HCT116 (cell line): Measurements from ENCODE around the gene RBBP9. TPM values are rescaled to one million over a fixed set of nuclear protein-coding genes. Genes with fewer than 3 reads are reported as not detected.
A peak's percentile ranks its signal among the peaks of the same experiment; 100 is the strongest.

ENCODE experiments used
- ATAC-seq: fragments of 200-7000 bp; cut with Tn5 transposase; 2 replicates; pipeline ENCODE4 v1.9.1; 2020; ENCODE audit warnings: mild to moderate bottlenecking, moderate library complexity
- BruUV-seq: library from RNA; stranded (reverse); fragments of 400-500 nt; replicated peaks from 2 replicates; lab custom pipeline; 2021; lab: Mats Ljungman, UMichigan
- CTCF ChIA-PET: fragments of 300-600 bp; sonication (Branson Sonifier 250); formaldehyde crosslinking; loops from one replicate; lab custom pipeline; 2021; ENCODE audit warnings: antibody characterized with exemption; lab: Charles Lee
- POLR2A ChIA-PET: fragments of 300-600, 350-600 bp; sonication (Branson Sonifier 250); formaldehyde crosslinking; loops from one replicate; lab custom pipeline; 2021; ENCODE audit warnings: antibody characterized with exemption; lab: Charles Lee
- RAD21 ChIA-PET, 2 experiments: fragments of 300-600 bp; sonication (Branson Sonifier 250); formaldehyde crosslinking; loops; one replicate each; lab custom pipeline; 2023; ENCODE audit warnings: low total read pairs in 2 of 2; ENCODE audit not compliant: uncharacterized antibody in 2 of 2, unreplicated experiment in 2 of 2, low non-redundant PET in 1 of 2; lab: Charles Lee
- DNase-seq: peaks from one replicate; pipeline ENCODE4 v3.0.0-alpha.2; 2010; ENCODE audit warnings: low read depth, low spot score
- H2AFZ ChIP-seq: fragments of 200-600 bp; shearing (Covaris generic), sonication (generic); 2 replicates; pipeline ENCODE4 v1.6.1; 2017; ENCODE audit warnings: low read depth, mixed run types, mixed read lengths, antibody characterized with exemption, low read length; ENCODE audit not compliant: poor library complexity, severe bottlenecking
- H3K27ac ChIP-seq: 2 replicates; pipeline ENCODE4 v1.5.1; 2012; ENCODE audit warnings: low read depth, low read length
- H3K27me3 ChIP-seq: fragments of 200-600 bp; sonication (generic); 2 replicates; pipeline ENCODE4 v1.6.1; 2016; ENCODE audit warnings: mixed run types, low read length, mixed read lengths; ENCODE audit not compliant: insufficient read depth
- H3K36me3 ChIP-seq, 2 experiments: fragments of 200-500 bp in 1 of 2; fragments of 200-600 bp in 1 of 2; sonication (Bioruptor generic) in 1 of 2; sonication (generic) in 1 of 2; 2 replicates each; pipeline versions ENCODE4 v1.5.1 to v1.6.1; 2014 to 2016; ENCODE audit warnings: low read length in 2 of 2, inconsistent platforms in 1 of 2, mixed read lengths in 1 of 2, mixed run types in 1 of 2; ENCODE audit not compliant: insufficient read depth in 2 of 2, control insufficient read depth in 1 of 2
- H3K4me1 ChIP-seq, 2 experiments: fragments of 200-600 bp in 1 of 2; sonication (generic) in 1 of 2; 2 replicates each; pipeline versions ENCODE4 v1.5.1 to v1.6.1; 2012 to 2017; ENCODE audit warnings: low read length in 2 of 2, inconsistent platforms in 1 of 2, mild to moderate bottlenecking in 1 of 2, mixed read lengths in 1 of 2, mixed run types in 1 of 2, moderate library complexity in 1 of 2; ENCODE audit not compliant: insufficient read depth in 2 of 2, control insufficient read depth in 1 of 2
- H3K4me2 ChIP-seq: fragments of 200-600 bp; sonication (generic); 2 replicates; pipeline ENCODE4 v1.6.1; 2017; ENCODE audit warnings: mixed run types, low read length, mixed read lengths
- H3K4me3 ChIP-seq, 2 experiments: fragments of 200-600 bp in 1 of 2; sonication (generic) in 1 of 2; replicated peaks in 1 of 2; 2 replicates each; pipeline ENCODE4 v1.5.1; 2011 to 2016; ENCODE audit warnings: low read length in 2 of 2, control low read depth in 1 of 2, low read depth in 1 of 2, mild to moderate bottlenecking in 1 of 2, mixed read lengths in 1 of 2, mixed run types in 1 of 2
- H3K79me2 ChIP-seq: fragments of 200-600 bp; sonication (generic); 2 replicates; pipeline ENCODE4 v1.6.1; 2017; ENCODE audit warnings: mild to moderate bottlenecking, mixed run types, low read length, moderate library complexity, mixed read lengths; ENCODE audit not compliant: insufficient read depth
- H3K9ac ChIP-seq: fragments of 200-600 bp; sonication (generic); 2 replicates; pipeline ENCODE4 v1.6.1; 2016; ENCODE audit warnings: low read length, mixed read lengths
- H3K9me2 ChIP-seq: fragments of 200-600 bp; sonication (generic), shearing (Covaris generic); 2 replicates; pipeline ENCODE4 v1.6.1; 2017; ENCODE audit warnings: mixed run types, mild to moderate bottlenecking, moderate library complexity; ENCODE audit not compliant: insufficient read depth
- H3K9me3 ChIP-seq, 2 experiments: fragments of 200-500 bp in 1 of 2; fragments of 200-600 bp in 1 of 2; sonication (Bioruptor generic) in 1 of 2; sonication (generic) in 1 of 2; 2 replicates each; pipeline ENCODE4 v1.6.1; 2014 to 2017; ENCODE audit warnings: low read length in 2 of 2, mixed read lengths in 2 of 2, inconsistent platforms in 1 of 2, low read depth in 1 of 2, mild to moderate bottlenecking in 1 of 2, mixed run types in 1 of 2, moderate library complexity in 1 of 2; ENCODE audit not compliant: control insufficient read depth in 1 of 2, insufficient read depth in 1 of 2
- H4K20me1 ChIP-seq: fragments of 200-600 bp; sonication (generic), shearing (Covaris generic); 2 replicates; pipeline ENCODE4 v1.6.1; 2017; ENCODE audit warnings: mixed run types, mild to moderate bottlenecking, moderate library complexity; ENCODE audit not compliant: insufficient read depth
- CBX3 ChIP-seq: IDR thresholded peaks from 2 replicates; pipeline ENCODE4 v1.6.1; 2012; ENCODE audit warnings: low read depth
- CEBPB ChIP-seq: IDR thresholded peaks from 2 replicates; pipeline ENCODE4 v1.6.1; 2012; ENCODE audit warnings: low read depth
- EGR1 ChIP-seq: IDR thresholded peaks from 2 replicates; pipeline ENCODE4 v1.6.1; 2012; ENCODE audit warnings: low read depth
- ELF1 ChIP-seq: IDR thresholded peaks from 2 replicates; pipeline ENCODE4 v1.6.1; 2012; ENCODE audit warnings: low read depth, borderline replicate concordance
- EZH2 ChIP-seq: fragments of 200-600 bp; sonication (generic); IDR thresholded peaks from 2 replicates; pipeline ENCODE4 v1.6.1; 2017; ENCODE audit warnings: antibody characterized with exemption, mixed run types
- EZH2phosphoT487 ChIP-seq: fragments of 200-600 bp; IDR thresholded peaks from 2 replicates; pipeline ENCODE4 v1.6.1; 2018; ENCODE audit warnings: antibody characterized with exemption, borderline replicate concordance
- FOSL1 ChIP-seq: IDR thresholded peaks from 2 replicates; pipeline ENCODE4 v1.6.1; 2012; ENCODE audit warnings: low read depth
- JUND ChIP-seq: IDR thresholded peaks from 2 replicates; pipeline ENCODE4 v1.6.1; 2012
- POLR2A ChIP-seq: IDR thresholded peaks from 2 replicates; pipeline ENCODE4 v1.7.0; 2011; ENCODE audit warnings: borderline replicate concordance; ENCODE audit not compliant: insufficient read depth, insufficient read length; ENCODE audit errors: extremely low read depth
- POLR2AphosphoS5 ChIP-seq: IDR thresholded peaks from 2 replicates; pipeline ENCODE4 v1.6.1; 2011; ENCODE audit warnings: mild to moderate bottlenecking, low read depth, low read length, moderate library complexity
- RAD21 ChIP-seq: IDR thresholded peaks from 2 replicates; pipeline ENCODE4 v1.6.1; 2012; ENCODE audit warnings: low read depth, mild to moderate bottlenecking
- SIN3A ChIP-seq: IDR thresholded peaks from 2 replicates; pipeline ENCODE4 v1.6.1; 2012; ENCODE audit warnings: low read depth
- SP1 ChIP-seq: IDR thresholded peaks from 2 replicates; pipeline ENCODE4 v1.6.1; 2012; ENCODE audit warnings: low read depth
- TCF7L2 ChIP-seq: IDR thresholded peaks from 2 replicates; pipeline ENCODE4 v1.7.0; 2011; ENCODE audit warnings: borderline replicate concordance, inconsistent platforms; ENCODE audit not compliant: insufficient read depth, insufficient read length; ENCODE audit errors: extremely low read depth
- ZFX ChIP-seq: fragments of 450-650 bp; IDR thresholded peaks from 2 replicates; pipeline ENCODE4 v1.6.1; 2017
- intact Hi-C: fragments of 100-400 bp; cut with micrococcal nuclease; formaldehyde crosslinking; loops from 2 replicates; pipeline ENCODE4 v1.10.0; 2022
- total RNA-seq: library from RNA; stranded (reverse); gene quantifications from one replicate; pipeline ENCODE4 v1.2.1, GENCODE V29; 2021; ENCODE audit not compliant: unreplicated experiment
- TF ChIP-seq, protein P1 (sequence below): IDR thresholded peaks from 2 replicates; pipeline ENCODE4 v1.6.1; 2012
- TF ChIP-seq, protein P2 (sequence below): IDR thresholded peaks from 2 replicates; pipeline ENCODE4 v1.6.1; 2012
- TF ChIP-seq, protein P3 (sequence below), 3 experiments: fragments of 200-600 bp in 1 of 3; sonication (generic) in 1 of 3; IDR thresholded peaks in 2 of 3; conservative IDR thresholded peaks in 1 of 3; 2 replicates each; pipeline ENCODE4 v1.5.1; 2012 to 2017; ENCODE audit warnings: low read depth in 2 of 3, low read length in 2 of 3, antibody characterized with exemption in 1 of 3, borderline replicate concordance in 1 of 3, control low read depth in 1 of 3, mild to moderate bottlenecking in 1 of 3, mixed read lengths in 1 of 3, mixed run types in 1 of 3, moderate library complexity in 1 of 3; ENCODE audit not compliant: insufficient read depth in 1 of 3
- TF ChIP-seq, protein P4 (sequence below): IDR thresholded peaks from 2 replicates; pipeline ENCODE4 v1.6.1; 2011; ENCODE audit warnings: mild to moderate bottlenecking, low read length, moderate library complexity; ENCODE audit not compliant: insufficient replicate concordance; ENCODE audit errors: extremely low read depth

Gene RBBP9
- total RNA-seq, 1 experiment from 2014 or later, result 10.3 TPM

DNA sequence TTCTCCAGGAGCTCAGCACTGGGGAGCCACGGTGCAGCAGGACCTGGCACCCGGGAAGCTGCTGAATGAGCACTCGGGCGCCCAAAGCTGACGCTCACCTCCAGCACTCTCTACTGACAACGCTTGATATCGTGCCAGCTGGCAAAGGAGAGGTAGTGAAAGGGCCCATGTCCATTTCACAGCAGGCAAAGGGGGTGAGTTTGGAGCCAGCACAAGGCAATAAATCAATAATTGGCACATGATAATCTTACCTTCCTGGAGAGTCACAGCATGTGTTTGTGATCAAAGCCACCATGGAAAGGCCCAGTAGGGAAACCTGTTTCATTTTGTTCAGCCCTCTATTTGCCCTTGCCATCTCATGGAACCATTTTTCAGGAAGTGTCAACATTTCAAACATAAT, 46.9 kb upstream of the RBBP9 start:
- no peak overlapping the region for H2AFZ ChIP-seq
- peak; percentile 29 for TF ChIP-seq TCF7L2
- no peak for TF ChIP-seq FOSL1
- TF ChIP-seq, all 23 proteins: peak for 1
- ATAC-seq, result peak; percentile 40; the same call in 1 of the 2 replicates
- BruUV-seq, result no TSS peak
- Histone ChIP-seq H3K79me2 (no peaks in the 10 kb centered on the region), H3K9ac (no peak overlapping the region), H4K20me1 (no peaks in the 10 kb centered on the region), H3K4me2 (no peak overlapping the region), H3K9me3 (no peaks in the 10 kb centered on the region), H3K4me1 (peaks cover 0 to 14% of the 10 kb centered on the region in 2 experiments; a peak in 2 of 4 replicates), H3K27me3 (no peaks in the 10 kb centered on the region), H3K36me3 (peaks cover 27 to 33% of the 10 kb centered on the region in 2 experiments), H3K27ac (peak overlapping the region; percentile 39), H3K9me2 (no peaks in the 10 kb centered on the region), H3K4me3 (no peak overlapping the region)
- RAD21 ChIA-PET, result no interaction called here
- no peak for DNase-seq
- CTCF ChIA-PET, result no interaction called here
- intact Hi-C loops, result no loop called here
- POLR2A ChIA-PET, result no interaction called here

DNA sequence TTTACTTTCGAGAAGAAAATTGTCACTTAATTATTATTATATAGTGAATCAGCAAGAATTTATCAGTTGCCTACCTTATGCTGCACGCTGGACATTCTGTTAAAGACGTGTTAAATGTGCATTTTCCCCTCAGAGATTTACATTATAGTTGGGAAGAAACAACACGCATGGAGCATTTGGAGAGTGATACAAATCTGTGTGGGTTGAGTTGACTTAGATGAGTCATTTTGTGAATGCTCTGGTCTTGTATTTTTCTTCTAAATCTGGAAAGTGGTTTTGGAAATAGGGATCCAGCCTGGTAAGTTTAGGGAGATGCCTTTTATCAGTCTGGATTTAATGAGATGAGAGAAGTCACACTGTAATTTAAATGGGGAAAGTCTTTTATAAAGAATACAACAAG, 46.2 kb upstream of the RBBP9 start:
- Histone ChIP-seq H3K9me3 (no peaks in the 10 kb centered on the region), H3K4me3 (no peak overlapping the region), H3K4me1 (peaks cover 0 to 14% of the 10 kb centered on the region in 2 experiments; a peak in 2 of 4 replicates), H2AFZ (no peak overlapping the region), H3K36me3 (peaks cover 20 to 36% of the 10 kb centered on the region in 2 experiments), H3K9me2 (no peaks in the 10 kb centered on the region), H3K4me2 (no peak overlapping the region), H4K20me1 (no peaks in the 10 kb centered on the region), H3K27ac (no peak overlapping the region), H3K27me3 (no peaks in the 10 kb centered on the region), H3K9ac (no peak overlapping the region), H3K79me2 (no peaks in the 10 kb centered on the region)
- TF ChIP-seq, protein P1, sequence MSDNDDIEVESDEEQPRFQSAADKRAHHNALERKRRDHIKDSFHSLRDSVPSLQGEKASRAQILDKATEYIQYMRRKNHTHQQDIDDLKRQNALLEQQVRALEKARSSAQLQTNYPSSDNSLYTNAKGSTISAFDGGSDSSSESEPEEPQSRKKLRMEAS, result no peak
- TF ChIP-seq SP1 (no peak), SIN3A (no peak), ZFX (no peak), FOSL1 (no peak), EZH2phosphoT487 (no peak), RAD21 (no peak), ELF1 (no peak), JUND (no peak), EZH2 (no peak), EGR1 (no peak), POLR2A (no peak), TCF7L2 (no peak), POLR2AphosphoS5 (no peak), CBX3 (no peak), CEBPB (no peak)
- TF ChIP-seq, protein P2, sequence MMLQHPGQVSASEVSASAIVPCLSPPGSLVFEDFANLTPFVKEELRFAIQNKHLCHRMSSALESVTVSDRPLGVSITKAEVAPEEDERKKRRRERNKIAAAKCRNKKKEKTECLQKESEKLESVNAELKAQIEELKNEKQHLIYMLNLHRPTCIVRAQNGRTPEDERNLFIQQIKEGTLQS, result no peak
- TF ChIP-seq, protein P3, sequence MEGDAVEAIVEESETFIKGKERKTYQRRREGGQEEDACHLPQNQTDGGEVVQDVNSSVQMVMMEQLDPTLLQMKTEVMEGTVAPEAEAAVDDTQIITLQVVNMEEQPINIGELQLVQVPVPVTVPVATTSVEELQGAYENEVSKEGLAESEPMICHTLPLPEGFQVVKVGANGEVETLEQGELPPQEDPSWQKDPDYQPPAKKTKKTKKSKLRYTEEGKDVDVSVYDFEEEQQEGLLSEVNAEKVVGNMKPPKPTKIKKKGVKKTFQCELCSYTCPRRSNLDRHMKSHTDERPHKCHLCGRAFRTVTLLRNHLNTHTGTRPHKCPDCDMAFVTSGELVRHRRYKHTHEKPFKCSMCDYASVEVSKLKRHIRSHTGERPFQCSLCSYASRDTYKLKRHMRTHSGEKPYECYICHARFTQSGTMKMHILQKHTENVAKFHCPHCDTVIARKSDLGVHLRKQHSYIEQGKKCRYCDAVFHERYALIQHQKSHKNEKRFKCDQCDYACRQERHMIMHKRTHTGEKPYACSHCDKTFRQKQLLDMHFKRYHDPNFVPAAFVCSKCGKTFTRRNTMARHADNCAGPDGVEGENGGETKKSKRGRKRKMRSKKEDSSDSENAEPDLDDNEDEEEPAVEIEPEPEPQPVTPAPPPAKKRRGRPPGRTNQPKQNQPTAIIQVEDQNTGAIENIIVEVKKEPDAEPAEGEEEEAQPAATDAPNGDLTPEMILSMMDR (IDR thresholded peaks at IDR 0.05 in 2 of 3, conservative IDR thresholded peaks at IDR 0.05 in 1 of 3; ENCODE audit: borderline replicate concordance in 1 of 3, insufficient read depth in 1 of 3, low read depth in 2 of 3, low read length in 2 of 3), result no peak
- TF ChIP-seq, protein P4, sequence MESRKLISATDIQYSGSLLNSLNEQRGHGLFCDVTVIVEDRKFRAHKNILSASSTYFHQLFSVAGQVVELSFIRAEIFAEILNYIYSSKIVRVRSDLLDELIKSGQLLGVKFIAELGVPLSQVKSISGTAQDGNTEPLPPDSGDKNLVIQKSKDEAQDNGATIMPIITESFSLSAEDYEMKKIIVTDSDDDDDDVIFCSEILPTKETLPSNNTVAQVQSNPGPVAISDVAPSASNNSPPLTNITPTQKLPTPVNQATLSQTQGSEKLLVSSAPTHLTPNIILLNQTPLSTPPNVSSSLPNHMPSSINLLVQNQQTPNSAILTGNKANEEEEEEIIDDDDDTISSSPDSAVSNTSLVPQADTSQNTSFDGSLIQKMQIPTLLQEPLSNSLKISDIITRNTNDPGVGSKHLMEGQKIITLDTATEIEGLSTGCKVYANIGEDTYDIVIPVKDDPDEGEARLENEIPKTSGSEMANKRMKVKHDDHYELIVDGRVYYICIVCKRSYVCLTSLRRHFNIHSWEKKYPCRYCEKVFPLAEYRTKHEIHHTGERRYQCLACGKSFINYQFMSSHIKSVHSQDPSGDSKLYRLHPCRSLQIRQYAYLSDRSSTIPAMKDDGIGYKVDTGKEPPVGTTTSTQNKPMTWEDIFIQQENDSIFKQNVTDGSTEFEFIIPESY, result no peak
- CTCF ChIA-PET, result no interaction called here
- no peak for ATAC-seq
- RAD21 ChIA-PET, result no interaction called here
- POLR2A ChIA-PET, result no interaction called here
- DNase-seq, result no peak
- intact Hi-C loops, result no loop called here
- BruUV-seq, result no TSS peak
